CD1c-positive myeloid dendritic cell (primary cell): ENCODE measurements around the gene HPN.
A peak's percentile ranks its signal among the peaks of the same experiment; 100 is the strongest.

Source experiments
- DNase-seq: peaks from one replicate; pipeline ENCODE4 v3.0.0-alpha.2; 2016; ENCODE audit errors: extremely low spot score

Gene HPN

DNA sequence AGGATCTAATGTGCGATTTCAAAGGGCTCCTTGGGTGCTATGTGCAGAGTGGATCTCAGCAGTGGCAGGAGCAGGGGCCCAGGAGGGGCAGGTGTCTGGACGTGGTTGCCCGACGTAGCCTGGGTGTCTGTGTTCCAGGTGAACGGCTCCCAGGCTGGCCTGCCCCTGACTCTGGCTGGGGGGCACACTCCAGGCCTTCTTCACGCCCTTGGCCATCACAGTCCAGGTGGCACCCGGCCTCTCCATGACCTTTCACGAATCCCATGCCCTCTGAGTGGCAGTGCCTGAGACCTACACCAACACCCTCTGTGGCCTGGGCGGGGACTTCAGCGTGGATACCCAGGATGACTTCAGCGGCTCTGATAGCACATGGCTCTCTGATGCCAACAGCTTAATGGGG is 62.8 kb downstream of the HPN start:
- DNase-seq = no peak

- DNase-seq = no peak
These were observed 63.5 kb downstream of the HPN start for GRCh38 chr19:35105047-35105410.

DNA sequence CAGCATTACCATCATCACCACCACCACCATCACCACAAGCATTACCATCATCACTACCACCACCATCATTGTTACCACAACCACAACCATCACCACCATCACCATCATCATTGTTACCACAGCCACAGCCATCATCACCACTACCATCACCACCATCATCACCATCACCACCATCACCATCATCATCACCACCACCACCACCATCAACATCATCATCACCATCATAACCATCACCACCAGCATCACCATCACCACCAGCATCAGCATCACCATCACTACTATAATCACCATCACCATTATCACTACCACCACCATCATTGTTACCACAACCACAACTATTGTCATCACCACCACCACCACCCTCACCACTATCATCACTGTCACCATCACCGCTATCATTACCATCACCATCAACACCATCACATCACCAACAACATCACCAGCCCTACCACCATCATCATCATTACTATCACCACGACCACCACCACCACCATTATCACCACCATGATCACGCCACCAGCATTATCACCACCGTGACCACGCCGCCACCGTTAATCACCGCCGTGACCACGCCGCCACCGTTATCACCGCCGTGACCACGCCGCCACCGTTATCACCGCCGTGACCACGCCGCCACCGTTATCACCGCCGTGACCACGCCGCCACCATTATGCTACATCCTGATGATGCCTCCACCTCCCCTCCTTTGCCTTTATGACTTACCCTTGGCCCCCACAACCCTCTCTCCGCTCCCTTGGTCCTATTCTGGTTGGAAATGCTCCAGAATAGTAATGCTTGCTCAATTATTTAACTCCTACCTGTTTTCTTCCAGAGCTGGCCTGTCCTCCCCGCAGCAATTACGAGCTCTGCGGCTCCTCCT is 64.1 kb downstream of the HPN start:
- DNase-seq = no peak

GRCh38 chr19:35106291-35106583 is 64.7 kb downstream of the HPN start:
- no peak for DNase-seq

DNA sequence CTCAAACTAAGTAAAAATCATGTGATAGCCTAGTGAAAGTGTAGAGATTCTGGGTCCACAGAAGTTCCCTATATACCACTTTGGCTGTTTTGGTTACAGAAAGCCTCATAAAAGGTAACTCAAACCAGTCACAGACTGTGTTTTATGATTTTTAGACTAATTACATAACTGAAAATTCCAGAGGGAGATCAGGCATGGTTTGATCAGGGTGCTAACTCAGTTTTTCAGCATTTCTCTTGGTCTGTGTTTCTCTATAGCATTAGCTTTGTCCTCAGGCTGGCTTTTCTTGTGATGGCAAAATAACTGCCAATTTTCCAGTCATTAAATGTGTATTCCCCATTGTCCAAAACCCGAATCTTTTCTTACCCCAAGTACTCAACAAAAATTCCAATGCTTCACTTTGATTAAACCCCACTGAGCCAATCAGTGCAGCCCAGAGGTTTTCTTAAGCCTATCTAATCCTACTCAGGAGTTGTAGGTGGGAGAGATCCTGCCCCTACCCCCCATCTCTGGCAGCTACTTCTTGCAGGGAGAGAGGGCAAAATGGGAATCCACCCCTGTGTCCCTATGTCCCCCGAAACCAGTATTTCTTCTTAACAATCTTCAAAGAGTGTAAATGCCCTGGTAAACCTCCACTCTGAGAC is 65.5 kb downstream of the HPN start:
- DNase-seq = no peak

- peak; percentile 82 for DNase-seq
These were observed 66.0 kb downstream of the HPN start for GRCh38 chr19:35107545-35107944.

GRCh38 chr19:35108730-35109129 is 67.2 kb downstream of the HPN start:
- DNase-seq = no peak

GRCh38 chr19:35109395-35110112 is 68.0 kb downstream of the HPN start:
- no peak for DNase-seq

GRCh38 chr19:35110974-35111373 is 69.5 kb downstream of the HPN start:
- peak; percentile 3 for DNase-seq

GRCh38 chr19:35112995-35113688 is 71.6 kb downstream of the HPN start:
- no peak for DNase-seq

DNA sequence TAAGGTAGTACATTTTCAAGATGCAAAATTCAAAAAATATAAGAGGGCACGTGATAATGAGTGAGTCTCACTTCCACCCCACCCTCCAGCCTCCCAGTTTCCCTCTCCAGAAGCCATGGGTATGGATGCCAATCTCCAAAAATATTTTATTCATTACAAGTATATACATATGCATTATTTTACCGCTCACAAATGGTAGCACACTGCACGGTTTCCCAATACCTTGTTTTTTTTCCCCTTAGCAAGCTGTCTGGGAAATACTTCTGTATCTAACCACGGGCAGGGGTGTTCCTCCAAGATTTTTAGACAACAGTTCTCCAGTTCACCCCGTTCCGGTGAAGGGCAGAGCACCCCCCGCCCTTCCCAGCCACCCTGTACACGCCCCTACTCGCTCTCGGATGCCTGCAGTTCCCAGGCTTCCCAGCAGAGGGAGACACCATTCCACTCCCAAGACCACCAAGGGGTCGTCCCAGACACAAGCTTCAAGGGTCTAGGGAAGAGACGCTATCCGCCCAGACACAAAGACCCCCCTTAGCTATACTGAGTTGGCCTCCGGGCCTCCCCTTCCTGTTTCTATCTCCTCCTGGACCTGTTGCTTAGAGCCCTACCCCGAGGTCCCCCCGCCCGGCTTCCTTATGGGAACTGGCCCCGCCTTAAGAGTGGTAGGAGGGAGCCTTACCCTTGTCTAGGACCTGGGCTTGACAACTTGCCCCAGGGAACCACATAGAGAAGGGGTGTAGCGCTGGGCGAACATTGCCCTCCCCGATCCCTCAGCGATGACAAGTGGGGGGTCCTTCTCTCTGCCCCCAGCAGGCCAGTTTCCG is 73.0 kb downstream of the HPN start:
- DNase-seq = peak; percentile 55

GRCh38 chr19:35115177-35115951 is 73.8 kb downstream of the HPN start, which contains the start of gene FXYD3:
FXYD3 (plus strand) TSS chr19:35115823; CDS start chr19:35119377, 3,554 bp downstream.
- DNase-seq = no peak
